Activated CD8-positive, alpha-beta T cell treated with anti-CD3 and anti-CD28 coated beads, Interleukin-2, amount 10 ng/mL, durations not matched to agents 7 days and 5 days (primary cell): ENCODE results near the gene ARHGAP33. TPM values are rescaled to one million over a fixed set of nuclear protein-coding genes. Genes with fewer than 3 reads are reported as not detected.
A peak's percentile ranks its signal among the peaks of the same experiment; 100 is the strongest.

Source experiments
- ATAC-seq: fragments of 150-1000 bp; cut with Tn5 transposase; one replicate; pipeline ENCODE4 v1.10.0; 2021; ENCODE audit warnings: moderate library complexity
- CTCF ChIA-PET: fragments of 350-600 bp; sonication (Branson Sonifier 250); formaldehyde crosslinking; loops from one replicate; lab custom pipeline; 2021; ENCODE audit warnings: antibody characterized with exemption; lab: Charles Lee
- POLR2A ChIA-PET: fragments of 350-600 bp; sonication (Branson Sonifier 250); formaldehyde crosslinking; loops from one replicate; lab custom pipeline; 2021; ENCODE audit warnings: antibody characterized with exemption; lab: Charles Lee
- DNase-seq: peaks from one replicate; pipeline ENCODE4 v3.0.0-alpha.2; 2020
- H3K27ac Mint-ChIP-seq: one replicate; pipeline ENCODE4 v1.8.0; 2021; ENCODE audit warnings: mild to moderate bottlenecking, mixed read lengths
- H3K27me3 Mint-ChIP-seq: one replicate; pipeline ENCODE4 v1.8.0; 2021; ENCODE audit warnings: low read depth, mixed read lengths
- H3K36me3 Mint-ChIP-seq: one replicate; pipeline ENCODE4 v1.8.0; 2021; ENCODE audit warnings: low read depth, mixed read lengths
- H3K4me1 Mint-ChIP-seq: one replicate; pipeline ENCODE4 v1.8.0; 2021; ENCODE audit warnings: low read depth, mixed read lengths
- H3K4me3 Mint-ChIP-seq: one replicate; pipeline ENCODE4 v1.8.0; 2021; ENCODE audit warnings: mild to moderate bottlenecking, mixed read lengths
- H3K9me3 Mint-ChIP-seq: one replicate; pipeline ENCODE4 v1.8.0; 2022; ENCODE audit warnings: mixed read lengths; ENCODE audit not compliant: insufficient read depth
- total RNA-seq, 2 experiments: library from RNA; stranded (reverse); gene quantifications; one replicate each; pipeline ENCODE4 v1.2.3, GENCODE V29; 2021

The ARHGAP33 gene
- total RNA-seq, 2 experiments from 2014 or later, result 66.6 to 71.0 TPM

GRCh38 chr19:35774274-35775045, 904 bp upstream of the ARHGAP33 start:
- no peak for ATAC-seq
- no peak overlapping the region for H3K27ac Mint-ChIP-seq
- H3K9me3 Mint-ChIP-seq, result no peaks in the 10 kb centered on the region
- H3K4me1 Mint-ChIP-seq, result peaks cover 27% of the 10 kb centered on the region
- no peaks in the 10 kb centered on the region for H3K27me3 Mint-ChIP-seq
- peak overlapping the region; percentile 70 for H3K4me3 Mint-ChIP-seq
- no peak for DNase-seq
- CTCF ChIA-PET, result no interaction called here
- POLR2A ChIA-PET, result no interaction called here
- peaks cover 12% of the 10 kb centered on the region for H3K36me3 Mint-ChIP-seq

- ATAC-seq (no peak), DNase-seq (no peak)
- CTCF ChIA-PET, result no interaction called here
- Mint-ChIP-seq H3K27ac (peak overlapping the region; percentile 14), H3K4me1 (peaks cover 27% of the 10 kb centered on the region), H3K9me3 (no peaks in the 10 kb centered on the region), H3K27me3 (no peaks in the 10 kb centered on the region), H3K4me3 (peak overlapping the region; percentile 70), H3K36me3 (peaks cover 17% of the 10 kb centered on the region)
- POLR2A ChIA-PET, result no interaction called here
Measured at GRCh38 chr19:35775046-35775297, 392 bp upstream of the ARHGAP33 start.

GRCh38 chr19:35776102-35776788, 881 bp downstream of the ARHGAP33 start:
- Mint-ChIP-seq H3K4me3 (peak overlapping the region; percentile 80), H3K36me3 (peaks cover 16% of the 10 kb centered on the region), H3K27ac (peak overlapping the region; percentile 83), H3K9me3 (no peaks in the 10 kb centered on the region), H3K4me1 (peaks cover 27% of the 10 kb centered on the region), H3K27me3 (no peaks in the 10 kb centered on the region)
- POLR2A ChIA-PET, result no interaction called here
- DNase-seq, result no peak
- CTCF ChIA-PET, result interaction anchor here (0.5 kb wide), 1 partner anchor 655 kb away, joined by 3 read pairs; no protein-coding TSS in a partner anchor
- ATAC-seq, result no peak

GRCh38 chr19:35777086-35777841, 1.9 kb downstream of the ARHGAP33 start:
- POLR2A ChIA-PET, result no interaction called here
- H3K36me3 Mint-ChIP-seq, result peaks cover 22% of the 10 kb centered on the region
- no peak for DNase-seq

GRCh38 chr19:35777961-35778360, 2.6 kb downstream of the ARHGAP33 start:
- Mint-ChIP-seq H3K9me3 (no peaks in the 10 kb centered on the region), H3K36me3 (peaks cover 27% of the 10 kb centered on the region), H3K4me1 (peaks cover 27% of the 10 kb centered on the region), H3K4me3 (peak overlapping the region; percentile 1), H3K27me3 (no peaks in the 10 kb centered on the region), H3K27ac (no peak overlapping the region)
- ChIA-PET POLR2A (no interaction called here), CTCF (no interaction called here)
- ATAC-seq, result no peak
- no peak for DNase-seq

More at GRCh38 chr19:35777086-35777841, 1.9 kb downstream of the ARHGAP33 start:
- no peak for ATAC-seq
- Mint-ChIP-seq H3K4me1 (peaks cover 27% of the 10 kb centered on the region), H3K4me3 (peak overlapping the region; percentile 80), H3K27me3 (no peaks in the 10 kb centered on the region), H3K27ac (peak overlapping the region; percentile 83), H3K9me3 (no peaks in the 10 kb centered on the region)
- CTCF ChIA-PET, result no interaction called here

- POLR2A ChIA-PET, result no interaction called here
Measured at GRCh38 chr19:35779033-35779432, 3.7 kb downstream of the ARHGAP33 start.

GRCh38 chr19:35780058-35780457, 4.7 kb downstream of the ARHGAP33 start:
- Mint-ChIP-seq H3K27me3 (no peaks in the 10 kb centered on the region), H3K27ac (no peak overlapping the region), H3K4me1 (peaks cover 18% of the 10 kb centered on the region), H3K9me3 (no peaks in the 10 kb centered on the region), H3K4me3 (no peak overlapping the region), H3K36me3 (peaks cover 31% of the 10 kb centered on the region)
- POLR2A ChIA-PET, result no interaction called here
- CTCF ChIA-PET, result interaction anchor here (0.6 kb wide), 1 partner anchor 46 kb away, joined by 3 read pairs; no protein-coding TSS in a partner anchor
- DNase-seq, result no peak
- ATAC-seq, result no peak

More at GRCh38 chr19:35779033-35779432, 3.7 kb downstream of the ARHGAP33 start:
- Mint-ChIP-seq H3K9me3 (no peaks in the 10 kb centered on the region), H3K4me3 (no peak overlapping the region), H3K27ac (no peak overlapping the region), H3K36me3 (peaks cover 31% of the 10 kb centered on the region), H3K4me1 (peaks cover 27% of the 10 kb centered on the region), H3K27me3 (no peaks in the 10 kb centered on the region)
- CTCF ChIA-PET, result no interaction called here
- no peak for ATAC-seq
- no peak for DNase-seq

GRCh38 chr19:35780717-35781116, 5.4 kb downstream of the ARHGAP33 start:
- POLR2A ChIA-PET, result no interaction called here
- DNase-seq (no peak), ATAC-seq (no peak)
- Mint-ChIP-seq H3K36me3 (peaks cover 31% of the 10 kb centered on the region), H3K9me3 (no peaks in the 10 kb centered on the region), H3K4me1 (peaks cover 16% of the 10 kb centered on the region), H3K4me3 (no peak overlapping the region), H3K27ac (no peak overlapping the region), H3K27me3 (no peaks in the 10 kb centered on the region)
- CTCF ChIA-PET, result no interaction called here

- Mint-ChIP-seq H3K36me3 (peaks cover 31% of the 10 kb centered on the region), H3K4me1 (peaks cover 9% of the 10 kb centered on the region), H3K27me3 (no peaks in the 10 kb centered on the region), H3K27ac (no peak overlapping the region), H3K9me3 (no peaks in the 10 kb centered on the region), H3K4me3 (no peak overlapping the region)
- DNase-seq (no peak), ATAC-seq (no peak)
- ChIA-PET CTCF (no interaction called here), POLR2A (no interaction called here)
Measured at GRCh38 chr19:35781650-35782049, 6.3 kb downstream of the ARHGAP33 start.

- DNase-seq (no peak), ATAC-seq (no peak)
- no peak overlapping the region for H3K27ac Mint-ChIP-seq
- H3K36me3 Mint-ChIP-seq, result peaks cover 28% of the 10 kb centered on the region
- no peaks in the 10 kb centered on the region for H3K27me3 Mint-ChIP-seq
- ChIA-PET POLR2A (no interaction called here), CTCF (no interaction called here)
- no peaks in the 10 kb centered on the region for H3K9me3 Mint-ChIP-seq
- H3K4me1 Mint-ChIP-seq, result no peaks in the 10 kb centered on the region
- H3K4me3 Mint-ChIP-seq, result no peak overlapping the region
Measured at GRCh38 chr19:35782589-35782988, 7.2 kb downstream of the ARHGAP33 start.

- H3K4me3 Mint-ChIP-seq, result no peak overlapping the region
- H3K4me1 Mint-ChIP-seq, result no peaks in the 10 kb centered on the region
- DNase-seq (no peak), ATAC-seq (no peak)
- ChIA-PET POLR2A (no interaction called here), CTCF (no interaction called here)
- H3K9me3 Mint-ChIP-seq, result no peaks in the 10 kb centered on the region
- no peaks in the 10 kb centered on the region for H3K27me3 Mint-ChIP-seq
- H3K36me3 Mint-ChIP-seq, result peaks cover 26% of the 10 kb centered on the region
- no peak overlapping the region for H3K27ac Mint-ChIP-seq
Measured at GRCh38 chr19:35783469-35784434, 8.4 kb downstream of the ARHGAP33 start.
